Measurements from ENCODE around the gene ZSWIM4.

The ZSWIM4 gene

GRCh38 chr19:13870873-13871272, 75.6 kb downstream of the ZSWIM4 start:
- H3K9me3 ChIP-seq, result no peaks in the 10 kb centered on the region
- no peak overlapping the region for H3K4me3 ChIP-seq (ENCODE audit: low read depth in 1 of 2, low read length in 1 of 2)
- H3K36me3 ChIP-seq, result no peaks in the 10 kb centered on the region
- H3K27me3 ChIP-seq, result peaks cover 55% of the 10 kb centered on the region
- no peak for TF ChIP-seq CTCF (IDR thresholded peaks at IDR 0.05)
- no peak overlapping the region for H3K27ac ChIP-seq
- peaks cover 5 to 13% of the 10 kb centered on the region in 2 experiments for H3K4me1 ChIP-seq (ENCODE audit: control insufficient read depth in 1 of 2, insufficient read depth in 1 of 2, low read depth in 1 of 2, low read length in 1 of 2)

- H3K27me3 ChIP-seq, result peaks cover 40% of the 10 kb centered on the region
- H3K4me1 ChIP-seq (ENCODE audit: control insufficient read depth in 1 of 2, insufficient read depth in 1 of 2, low read depth in 1 of 2, low read length in 1 of 2), result peaks cover 2 to 9% of the 10 kb centered on the region in 2 experiments
- no peak for TF ChIP-seq CTCF (IDR thresholded peaks at IDR 0.05)
- no peak overlapping the region for H3K4me3 ChIP-seq (ENCODE audit: low read depth in 1 of 2, low read length in 1 of 2)
- no peaks in the 10 kb centered on the region for H3K9me3 ChIP-seq
- H3K36me3 ChIP-seq, result no peaks in the 10 kb centered on the region
- no peak overlapping the region for H3K27ac ChIP-seq
Observed at GRCh38 chr19:13872339-13872694, 77.1 kb downstream of the ZSWIM4 start.

GRCh38 chr19:13872695-13873389, 77.6 kb downstream of the ZSWIM4 start:
- peak overlapping the region; percentile 29 to 34 for H3K4me3 ChIP-seq (ENCODE audit: low read depth in 1 of 2, low read length in 1 of 2)
- no peaks in the 10 kb centered on the region for H3K36me3 ChIP-seq
- H3K9me3 ChIP-seq, result no peaks in the 10 kb centered on the region
- H3K27ac ChIP-seq, result no peak overlapping the region
- peaks cover 2 to 9% of the 10 kb centered on the region in 2 experiments for H3K4me1 ChIP-seq (ENCODE audit: control insufficient read depth in 1 of 2, insufficient read depth in 1 of 2, low read depth in 1 of 2, low read length in 1 of 2)
- H3K27me3 ChIP-seq, result peaks cover 35% of the 10 kb centered on the region
- TF ChIP-seq CTCF (IDR thresholded peaks at IDR 0.05), result no peak

GRCh38 chr19:13873834-13874515, 78.7 kb downstream of the ZSWIM4 start:
- H3K9me3 ChIP-seq, result no peaks in the 10 kb centered on the region
- no peak for TF ChIP-seq CTCF (IDR thresholded peaks at IDR 0.05)
- no peaks in the 10 kb centered on the region for H3K36me3 ChIP-seq
- H3K4me1 ChIP-seq (ENCODE audit: control insufficient read depth in 1 of 2, insufficient read depth in 1 of 2, low read depth in 1 of 2, low read length in 1 of 2), result peaks cover 2 to 9% of the 10 kb centered on the region in 2 experiments
- H3K27ac ChIP-seq, result no peak overlapping the region
- H3K4me3 ChIP-seq (ENCODE audit: low read depth in 1 of 2, low read length in 1 of 2), result no peak overlapping the region
- H3K27me3 ChIP-seq, result peaks cover 30% of the 10 kb centered on the region

GRCh38 chr19:13875824-13876223, 80.6 kb downstream of the ZSWIM4 start:
- no peak overlapping the region for H3K27ac ChIP-seq
- no peak overlapping the region for H3K4me3 ChIP-seq (ENCODE audit: low read depth in 1 of 2, low read length in 1 of 2)
- peaks cover 17 to 25% of the 10 kb centered on the region in 2 experiments for H3K4me1 ChIP-seq (ENCODE audit: control insufficient read depth in 1 of 2, insufficient read depth in 1 of 2, low read depth in 1 of 2, low read length in 1 of 2)
- H3K36me3 ChIP-seq, result no peaks in the 10 kb centered on the region
- peaks cover 30% of the 10 kb centered on the region for H3K27me3 ChIP-seq
- no peaks in the 10 kb centered on the region for H3K9me3 ChIP-seq
- no peak for TF ChIP-seq CTCF (IDR thresholded peaks at IDR 0.05)
